Esophagus squamous epithelium (tissue), 5 donors: ENCODE results near the gene GRIPAP1. TPM values are rescaled to one million over a fixed set of nuclear protein-coding genes. Genes with fewer than 3 reads are reported as not detected.
"Not testable (repeated sequence)": the region's sequence is repeated elsewhere in the genome, so short reads cannot be mapped to it uniquely, and the experiment has no call there.

Source experiments
- DNase-seq: peaks from one replicate; lab custom pipeline; 2025; lab: John Stamatoyannopoulos, UW
- H3K27ac ChIP-seq, 4 donors: fragments of 200-600 bp; sonication (generic); one replicate each; pipeline ENCODE4 v1.5.1; 2016 to 2019; ENCODE audit warnings: mild to moderate bottlenecking in 1 of 4
- H3K27me3 ChIP-seq, 4 donors: fragments of 200-600 bp; sonication (generic); 1 replicate in 3 of 4; 2 replicates in 1 of 4; pipeline versions ENCODE4 v1.5.1 to v1.6.0; 2017 to 2021; ENCODE audit warnings: antibody characterized with exemption in 1 of 4
- H3K36me3 ChIP-seq, 3 donors: fragments of 200-600 bp; sonication (generic); one replicate each; pipeline ENCODE4 v1.5.1; 2016 to 2019
- H3K4me1 ChIP-seq, 3 donors: fragments of 200-600 bp; sonication (generic); one replicate each; pipeline ENCODE4 v1.5.1; 2017 to 2019
- H3K4me3 ChIP-seq, 4 donors: fragments of 200-600 bp; sonication (generic); 1 replicate in 3 of 4; 2 replicates in 1 of 4; pipeline ENCODE4 v1.5.1; 2016 to 2019; ENCODE audit warnings: mild to moderate bottlenecking in 2 of 4, moderate library complexity in 1 of 4
- H3K9me3 ChIP-seq, 3 donors: fragments of 200-600 bp; sonication (generic); one replicate each; pipeline ENCODE4 v1.5.1; 2016 to 2019
- POLR2A ChIP-seq, 4 donors: fragments of 450-650 bp; IDR thresholded peaks; one replicate each; pipeline ENCODE4 v1.6.1; 2017; ENCODE audit warnings: antibody characterized with exemption in 4 of 4, mild to moderate bottlenecking in 4 of 4, moderate library complexity in 3 of 4
- WGBS, 2 donors: methylation state at CpG; one replicate each; pipeline ENCODE4 v1.1.5; 2018; 5-methylcytosine and 5-hydroxymethylcytosine counted together
- intact Hi-C: fragments of 100-400 bp; cut with DNase I; formaldehyde crosslinking; loops from one replicate; pipeline ENCODE4 v1.15.0; 2022
- total RNA-seq, 4 donors: library from RNA; depleted of rRNA; stranded (reverse); fragments of >200 nt; gene quantifications; one replicate each; pipeline ENCODE4 v1.1.0, GENCODE V29; 2016
- TF ChIP-seq, protein P1 (sequence below), 6 experiments: fragments of 450-650 bp in 4 of 6; fragments of 200-600 bp in 2 of 6; sonication (generic) in 2 of 6; IDR thresholded peaks; one replicate each; pipeline ENCODE4 v1.5.1; 2016 to 2019; ENCODE audit warnings: antibody characterized with exemption in 6 of 6, mild to moderate bottlenecking in 4 of 6, moderate library complexity in 4 of 6
- donor health status: DM: yes; HTN: yes; CAD: no.

The GRIPAP1 gene
- total RNA-seq, 4 donors from 2014 or later = 15.4 to 28.4 (median 22.9) TPM

DNA sequence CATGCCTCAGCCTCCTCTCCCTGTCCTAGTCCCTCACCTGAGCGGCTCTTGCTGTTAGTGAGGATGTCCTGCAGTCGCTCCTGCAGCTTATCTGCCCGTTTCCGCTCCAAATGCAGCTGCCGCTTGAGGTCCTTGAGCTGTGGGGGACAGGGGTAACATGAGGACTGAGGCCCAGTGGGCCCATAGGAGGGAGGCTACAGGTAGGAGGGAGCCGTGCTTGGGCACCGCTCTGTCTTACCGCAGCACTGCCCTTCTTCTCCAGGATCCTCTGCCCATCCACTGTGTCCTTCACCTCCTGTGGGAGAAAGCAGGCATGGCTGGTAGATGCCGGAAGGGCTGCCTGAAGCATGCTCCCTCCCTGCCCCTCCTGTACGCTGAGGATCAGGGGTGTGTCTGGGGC is 20.9 kb downstream of the GRIPAP1 start:
- peaks cover 0 to 97% (median 9%) of the 10 kb centered on the region in 3 donors for H3K36me3 ChIP-seq
- H3K4me3 ChIP-seq = no peak overlapping the region
- H3K27ac ChIP-seq = no peak overlapping the region
- no peak for TF ChIP-seq POLR2A (IDR thresholded peaks at IDR 0.05)
- TF ChIP-seq, protein P1, sequence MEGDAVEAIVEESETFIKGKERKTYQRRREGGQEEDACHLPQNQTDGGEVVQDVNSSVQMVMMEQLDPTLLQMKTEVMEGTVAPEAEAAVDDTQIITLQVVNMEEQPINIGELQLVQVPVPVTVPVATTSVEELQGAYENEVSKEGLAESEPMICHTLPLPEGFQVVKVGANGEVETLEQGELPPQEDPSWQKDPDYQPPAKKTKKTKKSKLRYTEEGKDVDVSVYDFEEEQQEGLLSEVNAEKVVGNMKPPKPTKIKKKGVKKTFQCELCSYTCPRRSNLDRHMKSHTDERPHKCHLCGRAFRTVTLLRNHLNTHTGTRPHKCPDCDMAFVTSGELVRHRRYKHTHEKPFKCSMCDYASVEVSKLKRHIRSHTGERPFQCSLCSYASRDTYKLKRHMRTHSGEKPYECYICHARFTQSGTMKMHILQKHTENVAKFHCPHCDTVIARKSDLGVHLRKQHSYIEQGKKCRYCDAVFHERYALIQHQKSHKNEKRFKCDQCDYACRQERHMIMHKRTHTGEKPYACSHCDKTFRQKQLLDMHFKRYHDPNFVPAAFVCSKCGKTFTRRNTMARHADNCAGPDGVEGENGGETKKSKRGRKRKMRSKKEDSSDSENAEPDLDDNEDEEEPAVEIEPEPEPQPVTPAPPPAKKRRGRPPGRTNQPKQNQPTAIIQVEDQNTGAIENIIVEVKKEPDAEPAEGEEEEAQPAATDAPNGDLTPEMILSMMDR (IDR thresholded peaks at IDR 0.05) = no peak
- DNase-seq = no peak
- no peaks in the 10 kb centered on the region for H3K27me3 ChIP-seq
- intact Hi-C loops = no loop called here
- WGBS, 2 donors = 90% methylated on average over 2 of the region's 10 CpGs; no CpG with 5 or more reads in 1 of the 2 donors
- H3K4me1 ChIP-seq = no peaks in the 10 kb centered on the region
- H3K9me3 ChIP-seq = no peaks in the 10 kb centered on the region

DNA sequence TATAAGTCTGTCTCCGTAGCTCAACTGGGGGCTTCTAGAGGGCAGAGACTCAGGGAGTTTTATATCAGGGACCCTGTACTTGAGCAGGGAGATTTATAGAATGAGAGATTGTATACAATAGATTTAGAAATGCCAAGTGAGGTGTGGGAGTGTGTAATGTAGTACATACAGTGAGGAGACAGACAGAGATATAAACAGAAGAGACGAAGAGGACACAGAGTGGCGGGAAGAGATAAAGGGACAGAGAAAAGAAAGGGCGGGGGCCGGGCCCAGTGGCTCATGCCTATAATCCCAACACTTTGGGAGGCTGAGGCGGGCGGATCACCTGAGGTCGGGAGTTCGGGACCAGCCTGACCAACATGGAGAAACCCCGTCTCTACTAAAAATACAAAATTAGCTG is 21.7 kb downstream of the GRIPAP1 start:
- H3K4me3 ChIP-seq, H3K27me3 ChIP-seq, H3K4me1 ChIP-seq, intact Hi-C loops, H3K27ac ChIP-seq, DNase-seq, H3K9me3 ChIP-seq: not testable (repeated sequence)
- 76 to 77% methylated on average over 8 to 10 of the region's 10 CpGs for WGBS, 2 donors
- H3K36me3 ChIP-seq = peaks cover 0 to 97% (median 9%) of the 10 kb centered on the region in 3 donors

DNA sequence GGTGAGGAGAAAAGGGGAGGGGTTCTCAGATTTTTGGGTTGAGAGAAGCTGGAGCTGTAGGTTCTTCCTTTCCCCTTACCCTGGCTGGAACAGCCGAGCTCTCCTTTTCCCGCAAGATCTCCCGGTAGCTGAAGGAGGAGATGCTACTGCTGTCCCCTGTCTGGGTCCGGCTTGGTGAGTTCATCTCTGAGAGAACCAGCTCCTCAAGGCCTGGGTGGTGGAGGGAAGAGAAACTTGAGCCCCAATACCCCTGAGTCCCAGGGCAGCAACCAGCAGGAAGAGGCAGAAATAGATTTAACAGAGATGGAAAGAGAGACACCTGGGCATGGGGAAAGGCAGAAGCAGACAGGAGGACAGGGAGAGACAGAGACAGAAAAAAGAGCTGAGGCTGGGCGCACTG is 23.8 kb downstream of the GRIPAP1 start:
- WGBS, 2 donors = 77 to 100% methylated on average over 1 to 3 of the region's 5 CpGs
- no peak for DNase-seq
- no peaks in the 10 kb centered on the region for H3K4me1 ChIP-seq

DNA sequence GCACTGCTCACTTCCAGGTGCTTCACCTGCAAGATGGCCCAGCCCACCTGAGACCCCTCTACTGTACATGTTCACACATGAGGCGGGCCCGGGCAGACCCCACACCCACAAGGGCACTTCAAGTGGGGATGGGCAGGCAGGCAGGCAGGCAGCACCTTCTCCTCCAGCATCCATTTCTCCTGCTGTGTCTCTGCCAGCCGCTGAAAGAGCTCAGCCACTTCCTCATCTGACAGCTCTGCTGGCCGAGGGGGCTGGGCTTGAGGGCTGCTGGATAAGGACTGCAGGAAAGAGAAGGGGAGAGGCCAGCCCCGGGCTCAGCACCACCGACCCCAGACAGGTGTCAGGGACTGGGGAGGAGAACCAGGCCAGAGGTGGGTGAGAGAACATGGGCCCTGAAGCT is 26.0 kb downstream of the GRIPAP1 start:
- Histone ChIP-seq H3K27me3 (no peaks in the 10 kb centered on the region), H3K4me3 (no peak overlapping the region), H3K9me3 (no peaks in the 10 kb centered on the region), H3K36me3 (peaks cover 0 to 71% (median 0%) of the 10 kb centered on the region in 3 donors), H3K27ac (no peak overlapping the region), H3K4me1 (peaks cover 0 to 15% (median 0%) of the 10 kb centered on the region in 3 donors)
- WGBS, 2 donors = 20 to 58% methylated on average over 1 to 5 of the region's 6 CpGs
- DNase-seq = no peak
- intact Hi-C loops = no loop called here
- TF ChIP-seq, protein P1 (IDR thresholded peaks at IDR 0.05) = no peak
- no peak for TF ChIP-seq POLR2A (IDR thresholded peaks at IDR 0.05)

More for the DNA sequence above, 23.8 kb downstream of the GRIPAP1 start:
- Histone ChIP-seq H3K27me3 (no peaks in the 10 kb centered on the region), H3K27ac (no peak overlapping the region), H3K4me3 (no peak overlapping the region), H3K9me3 (no peaks in the 10 kb centered on the region), H3K36me3 (peaks cover 0 to 92% (median 6%) of the 10 kb centered on the region in 3 donors)
- intact Hi-C loops = no loop called here
- TF ChIP-seq POLR2A (IDR thresholded peaks at IDR 0.05) = no peak
- TF ChIP-seq, protein P1 (IDR thresholded peaks at IDR 0.05) = no peak

DNA sequence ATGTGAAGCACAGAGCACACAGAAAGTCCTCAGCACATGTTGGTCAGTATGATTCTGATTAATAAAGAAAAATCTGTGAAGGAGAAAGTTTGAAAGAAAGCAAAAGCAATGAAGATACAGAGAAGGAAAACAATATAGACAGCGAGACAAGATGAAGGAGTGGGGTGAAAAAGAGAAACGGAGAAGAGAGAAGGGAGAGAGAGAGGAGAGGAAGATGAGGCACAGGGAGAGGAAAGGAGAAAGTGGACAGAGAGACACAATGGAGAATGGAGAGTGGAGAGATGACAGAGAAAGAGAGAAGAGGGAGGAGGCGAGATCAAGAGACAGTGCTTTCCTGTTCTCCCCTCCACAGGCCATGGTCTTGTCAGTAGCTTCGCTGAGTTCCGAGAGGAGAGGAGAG is 26.5 kb downstream of the GRIPAP1 start:
- Histone ChIP-seq H3K27ac (no peak overlapping the region), H3K9me3 (no peaks in the 10 kb centered on the region), H3K27me3 (no peaks in the 10 kb centered on the region), H3K4me1 (peaks cover 0 to 15% (median 0%) of the 10 kb centered on the region in 3 donors), H3K36me3 (peaks cover 0 to 66% (median 0%) of the 10 kb centered on the region in 3 donors), H3K4me3 (no peak overlapping the region)
- 81 to 90% methylated on average over 5 of the region's 5 CpGs for WGBS, 2 donors
- TF ChIP-seq, protein P1 (IDR thresholded peaks at IDR 0.05) = no peak
- no peak for TF ChIP-seq POLR2A (IDR thresholded peaks at IDR 0.05)
- intact Hi-C loops = no loop called here
- DNase-seq = no peak

DNA sequence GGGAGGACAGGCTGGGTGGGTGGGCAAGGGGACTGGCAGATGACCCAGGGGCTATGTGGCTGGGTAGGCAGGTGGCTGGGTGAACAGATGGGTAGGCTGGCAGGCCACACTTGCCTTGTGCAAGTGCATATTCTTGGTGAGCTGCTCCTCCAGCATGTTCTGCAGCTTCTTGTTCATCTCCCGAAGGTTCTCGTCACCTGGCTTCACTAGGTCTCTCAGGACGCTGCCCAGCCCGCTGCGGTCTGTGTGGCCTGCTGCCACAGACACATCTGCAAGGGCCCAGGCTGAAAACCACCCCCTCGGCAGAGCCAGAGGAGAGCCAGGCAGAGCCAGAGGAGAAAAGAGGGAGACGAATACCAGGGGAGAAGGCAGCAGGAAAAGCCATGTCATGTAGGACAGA is 27.0 kb downstream of the GRIPAP1 start:
- Histone ChIP-seq H3K27me3 (no peaks in the 10 kb centered on the region), H3K4me1 (peaks cover 0 to 15% (median 0%) of the 10 kb centered on the region in 3 donors), H3K36me3 (peaks cover 0 to 61% (median 0%) of the 10 kb centered on the region in 3 donors), H3K4me3 (no peak overlapping the region), H3K27ac (no peak overlapping the region), H3K9me3 (no peaks in the 10 kb centered on the region)
- 86% methylated on average over 2 of the region's 7 CpGs; no CpG with 5 or more reads in 1 of the 2 donors for WGBS, 2 donors
- intact Hi-C loops = no loop called here
- DNase-seq = no peak
- no peak for TF ChIP-seq POLR2A (IDR thresholded peaks at IDR 0.05)
- TF ChIP-seq, protein P1 (IDR thresholded peaks at IDR 0.05) = no peak
